ENCODE measurements around the gene IL12RB2.
"Not testable (repeated sequence)": the region's sequence is repeated elsewhere in the genome, so short reads cannot be mapped to it uniquely, and the experiment has no call there.

IL12RB2 gene

DNA sequence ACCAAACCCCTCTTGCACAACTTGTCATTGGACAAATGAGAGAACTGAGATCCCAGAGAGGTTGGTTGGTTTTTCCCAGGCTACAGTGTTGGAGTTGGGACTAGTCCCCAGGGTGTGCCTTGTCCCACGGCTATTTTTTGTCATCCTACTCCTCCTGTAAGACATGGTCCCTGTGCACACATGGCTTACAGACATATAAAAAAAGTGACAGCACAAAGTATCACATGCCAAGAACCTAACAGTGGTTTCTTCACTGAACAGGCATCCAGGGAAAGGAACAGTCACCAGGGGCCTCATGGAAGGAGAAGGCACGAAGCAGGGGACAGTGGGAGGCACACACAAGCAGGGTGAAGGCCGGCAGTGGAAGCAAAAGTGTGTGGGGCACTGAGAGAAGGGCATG lies 86.1 kb downstream of the IL12RB2 start:
- TF ChIP-seq, protein P1, sequence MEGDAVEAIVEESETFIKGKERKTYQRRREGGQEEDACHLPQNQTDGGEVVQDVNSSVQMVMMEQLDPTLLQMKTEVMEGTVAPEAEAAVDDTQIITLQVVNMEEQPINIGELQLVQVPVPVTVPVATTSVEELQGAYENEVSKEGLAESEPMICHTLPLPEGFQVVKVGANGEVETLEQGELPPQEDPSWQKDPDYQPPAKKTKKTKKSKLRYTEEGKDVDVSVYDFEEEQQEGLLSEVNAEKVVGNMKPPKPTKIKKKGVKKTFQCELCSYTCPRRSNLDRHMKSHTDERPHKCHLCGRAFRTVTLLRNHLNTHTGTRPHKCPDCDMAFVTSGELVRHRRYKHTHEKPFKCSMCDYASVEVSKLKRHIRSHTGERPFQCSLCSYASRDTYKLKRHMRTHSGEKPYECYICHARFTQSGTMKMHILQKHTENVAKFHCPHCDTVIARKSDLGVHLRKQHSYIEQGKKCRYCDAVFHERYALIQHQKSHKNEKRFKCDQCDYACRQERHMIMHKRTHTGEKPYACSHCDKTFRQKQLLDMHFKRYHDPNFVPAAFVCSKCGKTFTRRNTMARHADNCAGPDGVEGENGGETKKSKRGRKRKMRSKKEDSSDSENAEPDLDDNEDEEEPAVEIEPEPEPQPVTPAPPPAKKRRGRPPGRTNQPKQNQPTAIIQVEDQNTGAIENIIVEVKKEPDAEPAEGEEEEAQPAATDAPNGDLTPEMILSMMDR (IDR thresholded peaks at IDR 0.05): no peak
- no peak overlapping the region for H3K4me3 ChIP-seq
- no peak overlapping the region for H3K27ac ChIP-seq
- no peak for DNase-seq (ENCODE audit: low spot score)

DNA sequence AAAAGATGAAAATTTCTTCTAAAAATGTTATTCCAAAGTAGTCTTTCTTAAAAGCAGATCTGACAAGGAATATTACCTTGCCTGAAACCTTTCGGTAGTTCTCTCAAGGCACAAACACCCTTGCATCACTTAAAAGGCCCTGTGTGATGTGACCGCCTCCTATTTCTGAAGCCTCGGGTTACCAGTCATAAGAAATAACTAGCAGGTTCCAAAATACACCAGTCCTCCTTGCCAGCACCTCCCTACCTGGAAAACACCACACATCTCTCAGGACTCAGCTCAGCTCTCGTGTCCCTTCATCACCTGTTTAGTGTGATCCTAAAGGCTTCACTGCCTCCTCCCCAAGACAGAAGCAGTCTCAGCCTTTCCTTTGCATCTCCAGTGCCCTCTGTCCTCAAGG lies 86.9 kb downstream of the IL12RB2 start:
- H3K27ac ChIP-seq: no peak overlapping the region
- TF ChIP-seq, protein P1 (IDR thresholded peaks at IDR 0.05): no peak
- no peak for DNase-seq (ENCODE audit: low spot score)
- H3K4me3 ChIP-seq: no peak overlapping the region

DNA sequence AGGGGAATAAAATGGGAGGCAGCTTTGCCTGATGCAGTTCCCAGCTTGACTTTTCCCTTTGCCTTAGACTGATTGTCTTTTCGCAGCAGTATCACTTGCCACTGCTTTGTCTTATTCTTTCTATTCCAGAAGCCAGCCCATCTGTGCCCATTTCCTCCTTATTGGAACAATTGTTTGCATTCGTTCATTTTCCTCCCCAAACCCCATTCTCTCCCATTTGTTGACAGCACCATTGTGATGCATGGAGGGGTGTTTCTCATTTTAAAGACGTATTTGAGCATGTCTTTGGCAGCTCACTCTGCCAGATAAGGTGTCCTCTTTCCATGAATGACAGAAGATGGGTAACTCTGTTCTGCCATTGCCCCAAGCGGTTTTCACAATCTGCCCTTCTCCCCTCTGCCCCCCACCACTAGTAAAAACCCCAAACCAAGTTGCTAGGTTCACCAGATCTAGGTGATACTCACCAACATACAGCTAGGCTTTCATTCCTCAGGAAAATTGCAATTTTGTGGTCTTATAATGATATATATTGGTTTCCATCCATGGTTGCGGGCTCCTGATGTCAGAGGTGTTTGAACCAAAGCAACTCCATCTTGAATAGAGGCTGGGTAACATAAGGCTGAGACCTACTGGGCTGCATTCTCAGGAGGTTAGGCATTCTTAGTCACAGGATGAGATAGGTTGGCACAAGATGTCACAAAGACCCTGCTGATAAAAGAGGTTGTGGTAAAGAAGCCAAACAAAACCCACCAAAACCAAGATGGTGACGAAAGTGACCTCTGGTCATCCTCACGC lies 91.7 kb downstream of the IL12RB2 start:
- Histone ChIP-seq H3K4me3 (no peak overlapping the region), H3K27ac (no peak overlapping the region)
- TF ChIP-seq, protein P1 (IDR thresholded peaks at IDR 0.05): no peak
- no peak for DNase-seq (ENCODE audit: low spot score)

DNA sequence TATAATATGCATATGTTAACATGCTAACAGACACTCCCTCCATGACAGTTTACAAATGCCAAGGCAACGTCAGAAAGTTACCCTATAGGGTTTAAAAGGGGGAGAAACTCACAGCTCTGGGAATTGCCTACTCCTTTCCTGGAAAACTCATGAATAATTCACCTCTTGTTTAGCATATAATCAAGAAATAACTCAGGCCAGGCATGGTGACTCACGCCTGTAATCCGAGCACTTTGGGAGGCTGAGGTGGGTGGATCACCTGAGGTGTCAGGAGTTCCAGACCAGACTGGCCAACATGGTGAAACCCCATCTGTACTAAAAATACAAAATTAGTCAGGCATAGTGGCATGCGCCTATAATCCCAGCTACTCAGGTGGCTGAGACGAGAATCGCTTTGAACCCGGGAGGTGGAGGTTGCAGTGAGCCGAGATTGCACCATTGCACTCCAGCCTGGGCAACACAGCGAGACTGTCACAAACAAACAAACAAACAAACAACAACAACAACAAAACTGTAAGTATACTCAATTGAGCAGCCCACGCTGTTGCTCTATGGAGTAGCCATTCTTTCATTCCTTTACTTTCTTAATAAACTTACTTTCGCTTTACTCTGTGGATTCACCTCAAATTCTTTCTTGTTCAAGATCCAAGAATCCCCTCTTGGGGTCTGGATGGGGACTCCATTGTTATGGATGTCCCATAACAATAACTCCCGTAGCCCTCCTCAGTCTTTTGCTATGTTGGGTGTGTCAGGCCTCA lies 92.5 kb downstream of the IL12RB2 start:
- not testable (repeated sequence) for H3K4me3 ChIP-seq; H3K27ac ChIP-seq; DNase-seq (ENCODE audit: low spot score)

DNA sequence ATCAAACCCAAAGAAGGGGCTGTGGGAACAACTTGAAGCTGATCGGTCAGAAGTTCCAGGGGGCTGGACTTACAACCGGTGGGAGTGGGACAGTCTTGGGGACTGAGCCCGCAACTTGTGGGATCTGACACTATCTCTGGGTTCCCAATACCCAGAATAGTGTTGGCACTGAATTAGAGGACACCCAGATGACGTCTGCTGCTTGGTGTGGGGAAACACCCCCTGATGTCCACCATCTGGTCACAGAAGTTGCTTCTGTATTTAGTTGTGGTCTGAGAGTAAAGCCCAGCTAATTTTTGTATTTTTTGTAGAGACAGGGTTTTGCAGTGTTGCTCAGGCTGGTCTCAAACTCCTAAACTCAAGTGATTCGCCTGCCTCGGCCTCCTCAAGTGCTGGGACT lies 93.8 kb downstream of the IL12RB2 start:
- no peak for DNase-seq (ENCODE audit: low spot score)
- Histone ChIP-seq H3K4me3 (no peak overlapping the region), H3K27ac (no peak overlapping the region)
- TF ChIP-seq, protein P1 (IDR thresholded peaks at IDR 0.05): no peak

DNA sequence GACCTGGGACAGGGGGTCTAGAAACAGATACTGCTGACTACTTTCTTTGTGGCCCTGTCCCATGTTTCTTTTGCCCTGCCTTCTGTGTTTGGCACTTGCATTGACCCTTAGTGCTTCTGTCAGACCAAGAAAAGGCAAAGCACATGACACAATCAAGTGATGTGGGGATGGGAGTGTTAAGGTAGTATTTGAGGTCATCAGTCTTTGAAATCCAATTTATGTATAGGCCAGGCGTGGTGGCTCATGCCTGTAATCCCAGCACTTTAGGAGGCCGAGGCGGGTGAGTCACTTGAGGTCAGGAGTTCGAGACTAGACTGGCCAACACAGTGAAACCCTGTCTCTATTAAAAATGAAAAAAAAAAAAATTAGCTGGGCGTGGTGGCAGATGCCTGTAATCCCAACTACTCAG lies 96.5 kb downstream of the IL12RB2 start:
- Histone ChIP-seq H3K27ac (no peak overlapping the region), H3K4me3 (no peak overlapping the region)
- no peak for DNase-seq (ENCODE audit: low spot score)
- TF ChIP-seq, protein P1 (IDR thresholded peaks at IDR 0.05): no peak

DNA sequence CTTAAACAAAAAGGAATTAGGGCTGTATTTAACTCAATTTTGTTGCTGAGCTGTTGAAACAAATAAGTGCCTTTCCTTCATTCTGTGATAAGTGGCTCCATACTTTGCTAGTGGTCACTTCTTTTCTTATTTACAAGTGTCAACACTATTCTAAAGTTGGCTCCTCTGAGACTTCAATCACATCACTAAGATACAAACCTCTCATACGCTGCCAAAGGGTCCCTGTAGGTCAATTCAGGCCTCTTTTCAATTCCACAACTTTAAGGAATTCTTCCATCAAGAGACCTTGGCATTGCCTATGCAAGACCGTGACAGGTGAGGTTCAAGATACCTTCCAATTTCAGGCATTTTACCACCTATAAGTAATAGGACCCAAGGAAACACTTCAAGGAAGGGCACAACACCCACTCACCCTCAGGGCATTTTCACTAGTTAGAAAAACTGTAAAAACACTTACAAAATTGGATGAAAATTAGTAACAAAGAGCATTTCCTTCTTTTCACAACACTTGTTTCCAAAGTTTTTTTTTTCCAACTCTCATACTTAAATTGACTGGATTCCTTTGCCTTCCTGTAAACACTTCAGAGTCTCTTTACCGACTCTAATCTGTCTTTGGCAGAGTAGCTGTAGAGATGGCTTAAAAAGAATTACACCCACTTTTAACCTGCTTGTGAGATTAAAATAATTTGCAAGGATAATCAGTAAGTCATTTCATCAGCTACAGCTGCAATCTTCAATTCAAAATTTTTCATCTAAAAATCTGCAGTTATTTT lies 98.0 kb downstream of the IL12RB2 start:
- Histone ChIP-seq H3K4me3 (no peak overlapping the region), H3K27ac (no peak overlapping the region)
- TF ChIP-seq, protein P1 (IDR thresholded peaks at IDR 0.05): no peak
- DNase-seq (ENCODE audit: low spot score): no peak
